NCI-H1417 (cell line): ENCODE data around the gene VCP.

ENCODE experiments used
- DNase-seq, 3 experiments: peaks; one replicate each; lab custom pipeline; 2025; lab: John Stamatoyannopoulos, UW

Gene VCP

GRCh38 chr9:35014517-35014916 lies 57.9 kb downstream of the VCP start:
- no peak for DNase-seq

GRCh38 chr9:35010351-35010958 lies 62.0 kb downstream of the VCP start:
- no peak for DNase-seq
